Tibial nerve (tissue), 4 donors: ENCODE measurements around the gene PIK3CD.
A peak's percentile ranks its signal among the peaks of the same experiment; 100 is the strongest.

Source experiments
- CTCF ChIP-seq, 5 experiments: fragments of 200-600 bp in 3 of 5; fragments of 450-650 bp in 2 of 5; sonication (generic) in 3 of 5; IDR thresholded peaks; one replicate each; pipeline ENCODE4 v1.5.1; 2016 to 2019; ENCODE audit warnings: antibody characterized with exemption in 5 of 5, mild to moderate bottlenecking in 3 of 5, moderate library complexity in 2 of 5
- EP300 ChIP-seq, 2 donors: sonication (generic); formaldehyde crosslinking; IDR thresholded peaks; one replicate each; pipeline ENCODE4 v1.6.1; 2017; ENCODE audit warnings: antibody characterized with exemption in 2 of 2, mild to moderate bottlenecking in 1 of 2

GRCh38 chr1:9654051-9654833 is 2.7 kb downstream of the PIK3CD start:
- TF ChIP-seq EP300 (IDR thresholded peaks at IDR 0.05) (peak in 1 of 2 donors; percentile 26), CTCF (IDR thresholded peaks at IDR 0.05) (no peak)
